LNCaP clone FGC (cell line): Measurements from ENCODE around the gene MINK1.
A peak's percentile ranks its signal among the peaks of the same experiment; 100 is the strongest.

Source experiments
- DNase-seq: peaks from one replicate; pipeline ENCODE4 v3.0.0-alpha.2; 2011; ENCODE audit warnings: low read depth
- H3K4me3 ChIP-seq: 2 replicates; pipeline ENCODE4 v1.5.1; 2011; ENCODE audit warnings: mild to moderate bottlenecking, low read depth, low read length, control low read depth
- TF ChIP-seq, protein P1 (sequence below): IDR thresholded peaks from 2 replicates; pipeline ENCODE4 v1.5.1; 2012; ENCODE audit warnings: mild to moderate bottlenecking; ENCODE audit not compliant: control insufficient read depth, insufficient read depth; ENCODE audit errors: extremely low read depth

The MINK1 gene

DNA sequence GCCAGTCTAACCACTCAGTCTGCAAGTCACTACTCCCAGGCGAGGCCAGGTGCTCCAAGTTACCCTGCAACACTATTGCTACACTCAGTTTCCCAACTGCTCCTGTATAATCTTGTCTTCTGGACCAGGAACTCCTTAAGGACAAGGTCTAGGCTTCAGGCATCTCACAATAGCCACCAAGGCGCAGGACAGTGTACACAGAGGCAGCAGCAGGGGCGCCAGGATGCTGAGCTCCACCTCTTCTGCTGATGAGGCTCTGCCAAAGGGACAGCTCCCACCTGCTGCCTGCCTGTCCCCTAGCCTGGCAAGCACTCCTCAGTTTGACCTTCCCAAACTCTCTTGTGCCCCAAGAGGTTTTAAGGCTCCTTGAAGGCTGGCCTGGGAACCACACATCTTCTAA, 103.3 kb downstream of the MINK1 start:
- TF ChIP-seq, protein P1, sequence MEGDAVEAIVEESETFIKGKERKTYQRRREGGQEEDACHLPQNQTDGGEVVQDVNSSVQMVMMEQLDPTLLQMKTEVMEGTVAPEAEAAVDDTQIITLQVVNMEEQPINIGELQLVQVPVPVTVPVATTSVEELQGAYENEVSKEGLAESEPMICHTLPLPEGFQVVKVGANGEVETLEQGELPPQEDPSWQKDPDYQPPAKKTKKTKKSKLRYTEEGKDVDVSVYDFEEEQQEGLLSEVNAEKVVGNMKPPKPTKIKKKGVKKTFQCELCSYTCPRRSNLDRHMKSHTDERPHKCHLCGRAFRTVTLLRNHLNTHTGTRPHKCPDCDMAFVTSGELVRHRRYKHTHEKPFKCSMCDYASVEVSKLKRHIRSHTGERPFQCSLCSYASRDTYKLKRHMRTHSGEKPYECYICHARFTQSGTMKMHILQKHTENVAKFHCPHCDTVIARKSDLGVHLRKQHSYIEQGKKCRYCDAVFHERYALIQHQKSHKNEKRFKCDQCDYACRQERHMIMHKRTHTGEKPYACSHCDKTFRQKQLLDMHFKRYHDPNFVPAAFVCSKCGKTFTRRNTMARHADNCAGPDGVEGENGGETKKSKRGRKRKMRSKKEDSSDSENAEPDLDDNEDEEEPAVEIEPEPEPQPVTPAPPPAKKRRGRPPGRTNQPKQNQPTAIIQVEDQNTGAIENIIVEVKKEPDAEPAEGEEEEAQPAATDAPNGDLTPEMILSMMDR: no peak
- H3K4me3 ChIP-seq: no peak overlapping the region
- DNase-seq: no peak

GRCh38 chr17:4937553-4937952, 104.4 kb downstream of the MINK1 start:
- TF ChIP-seq, protein P1: no peak
- no peak overlapping the region for H3K4me3 ChIP-seq
- no peak for DNase-seq

- TF ChIP-seq, protein P1: no peak
- H3K4me3 ChIP-seq: peak overlapping the region; percentile 96
- DNase-seq: no peak
Observed at GRCh38 chr17:4938069-4938491, 104.9 kb downstream of the MINK1 start.

DNA sequence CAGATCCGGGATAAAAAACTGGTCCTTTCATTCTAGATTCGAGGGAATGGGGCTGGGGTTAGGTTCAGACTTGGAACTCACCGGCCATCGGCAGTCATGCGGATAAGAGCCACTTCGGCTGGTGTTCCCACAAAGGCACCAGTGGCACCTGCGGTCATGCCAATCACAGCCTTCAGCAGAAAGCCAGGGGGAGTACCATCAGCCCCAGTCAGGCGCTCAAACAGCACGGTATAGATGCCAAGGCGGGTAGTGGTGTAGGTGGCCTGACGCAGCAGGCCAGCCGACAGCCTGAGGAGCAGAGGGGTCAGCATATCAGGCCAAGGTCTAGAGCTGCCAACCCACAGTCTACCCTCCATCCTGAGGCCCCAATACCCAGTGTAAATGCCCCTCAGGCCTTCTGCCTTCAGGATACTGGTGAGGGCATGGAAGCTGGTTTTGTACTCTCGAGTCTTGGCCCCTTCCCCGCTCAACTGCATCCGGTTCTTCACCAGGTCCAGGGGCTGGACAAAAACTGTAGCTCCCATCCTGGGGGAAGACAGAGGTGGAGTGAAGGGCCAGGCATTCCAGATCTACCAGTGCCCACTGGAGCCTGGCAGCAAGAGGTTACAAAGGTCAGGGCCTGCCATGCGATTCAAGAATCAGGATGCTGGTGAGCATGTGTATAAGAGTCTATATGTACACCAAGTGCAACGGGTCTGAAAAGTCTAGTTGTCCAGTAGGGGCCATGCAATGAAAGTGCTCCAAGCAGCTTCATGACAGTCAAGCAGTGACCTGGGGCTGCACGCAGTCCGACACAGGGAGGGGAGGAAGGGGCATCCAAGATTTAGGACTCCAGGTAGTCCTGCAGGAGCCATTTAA, 105.8 kb downstream of the MINK1 start:
- DNase-seq: no peak
- peak overlapping the region; percentile 96 for H3K4me3 ChIP-seq
- TF ChIP-seq, protein P1: no peak

GRCh38 chr17:4939546-4939795, 106.3 kb downstream of the MINK1 start:
- DNase-seq: no peak
- H3K4me3 ChIP-seq: peak overlapping the region; percentile 96
- TF ChIP-seq, protein P1: no peak

GRCh38 chr17:4939796-4940554, 106.8 kb downstream of the MINK1 start, which contains the start of the genes RNF167 and SLC25A11:
RNF167 (plus strand) TSS chr17:4940268; CDS start chr17:4940910, 642 bp downstream.
SLC25A11 (minus strand) TSS chr17:4940046; CDS start chr17:4939910, 136 bp downstream.
- peak; percentile 99 for DNase-seq
- TF ChIP-seq, protein P1: no peak
- H3K4me3 ChIP-seq: peak within 1 kb of the TSS; percentile 96
